GM23338 (cell line): ENCODE results near the gene DPYSL5. TPM values are rescaled to one million over a fixed set of nuclear protein-coding genes. Genes with fewer than 3 reads are reported as not detected.

Experiments used
- ATAC-seq: fragments of 200-7000 bp; cut with Tn5 transposase; 3 replicates; pipeline ENCODE4 v1.9.1; 2020
- DNase-seq: peaks from one replicate; pipeline ENCODE4 v3.0.0-alpha.2; 2015; ENCODE audit warnings: low spot score
- H2AFZ ChIP-seq: fragments of 200-600 bp; sonication (generic); 2 replicates; pipeline ENCODE4 v1.8.0; 2016; ENCODE audit warnings: antibody characterized with exemption, mild to moderate bottlenecking, moderate library complexity
- H3F3A ChIP-seq: fragments of 200-600 bp; sonication (generic); replicated peaks from 2 replicates; pipeline ENCODE4 v1.8.0; 2017; ENCODE audit warnings: antibody characterized with exemption, mixed run types, low read depth
- H3K27ac ChIP-seq: fragments of 200-600 bp; sonication (generic); 2 replicates; pipeline ENCODE4 v1.6.1; 2016; ENCODE audit warnings: low read depth
- H3K27me3 ChIP-seq: fragments of 200-600 bp; sonication (generic); 2 replicates; pipeline ENCODE4 v1.8.0; 2016; ENCODE audit warnings: mild to moderate bottlenecking, mixed run types, moderate library complexity; ENCODE audit not compliant: insufficient read depth
- H3K36me3 ChIP-seq: fragments of 200-600 bp; sonication (generic); 2 replicates; pipeline ENCODE4 v1.8.0; 2016; ENCODE audit warnings: mild to moderate bottlenecking; ENCODE audit not compliant: insufficient read depth
- H3K4me1 ChIP-seq: fragments of 200-600 bp; sonication (generic); 2 replicates; pipeline ENCODE4 v1.8.0; 2016; ENCODE audit warnings: mild to moderate bottlenecking, moderate library complexity; ENCODE audit not compliant: insufficient read depth
- H3K4me2 ChIP-seq: fragments of 200-600 bp; sonication (generic); 2 replicates; pipeline ENCODE4 v1.7.1; 2017; ENCODE audit warnings: mixed run types
- H3K4me3 ChIP-seq: fragments of 200-600 bp; sonication (generic); 2 replicates; pipeline ENCODE4 v1.6.1; 2016; ENCODE audit warnings: mixed run types
- H3K79me2 ChIP-seq: fragments of 200-600 bp; sonication (generic); replicated peaks from 2 replicates; pipeline ENCODE4 v1.8.0; 2017; ENCODE audit warnings: mild to moderate bottlenecking; ENCODE audit not compliant: insufficient read depth
- H3K9me2 ChIP-seq: fragments of 200-600 bp; sonication (generic); 2 replicates; pipeline ENCODE4 v1.8.0; 2017; ENCODE audit not compliant: insufficient read depth
- H4K20me1 ChIP-seq: fragments of 200-600 bp; sonication (generic); replicated peaks from 2 replicates; pipeline ENCODE4 v1.8.0; 2017; ENCODE audit warnings: mild to moderate bottlenecking; ENCODE audit not compliant: insufficient read depth
- H3K27ac Mint-ChIP-seq: 2 replicates; pipeline ENCODE4 v1.8.0; 2020; ENCODE audit warnings: inconsistent platforms, mild to moderate bottlenecking, moderate library complexity, mixed read lengths
- H3K27me3 Mint-ChIP-seq: 3 replicates; pipeline ENCODE4 v1.8.0; 2022; ENCODE audit warnings: low read depth, mild to moderate bottlenecking, moderate library complexity, mixed read lengths, inconsistent platforms; ENCODE audit not compliant: insufficient read depth, poor library complexity
- H3K36me3 Mint-ChIP-seq: 3 replicates; pipeline ENCODE4 v1.8.0; 2021; ENCODE audit warnings: low read depth, mild to moderate bottlenecking, inconsistent platforms, moderate library complexity, mixed read lengths
- H3K4me1 Mint-ChIP-seq: 3 replicates; pipeline ENCODE4 v1.8.0; 2020; ENCODE audit warnings: mild to moderate bottlenecking, inconsistent platforms, mixed read lengths
- H3K4me3 Mint-ChIP-seq: 3 replicates; pipeline ENCODE4 v1.8.0; 2021; ENCODE audit warnings: moderate library complexity, mild to moderate bottlenecking, inconsistent platforms, mixed read lengths
- H3K9me3 Mint-ChIP-seq: 3 replicates; pipeline ENCODE4 v1.8.0; 2020; ENCODE audit warnings: moderate library complexity, mild to moderate bottlenecking, inconsistent platforms, mixed read lengths
- CREB1 ChIP-seq: fragments of 250-450 bp; sonication (Bioruptor Pico); IDR thresholded peaks from 2 replicates; pipeline ENCODE4 v1.5.0; 2020; ENCODE audit warnings: low read depth, mild to moderate bottlenecking, moderate library complexity
- EZH2 ChIP-seq: fragments of 200-600 bp; sonication (generic); IDR thresholded peaks from one replicate; pipeline ENCODE4 v1.8.0; 2017; ENCODE audit warnings: antibody characterized with exemption, mild to moderate bottlenecking, low read depth; ENCODE audit not compliant: unreplicated experiment
- NANOG ChIP-seq: IDR thresholded peaks from 2 replicates; pipeline ENCODE4 v1.6.1; 2016; ENCODE audit warnings: antibody characterized with exemption, borderline replicate concordance
- POLR2AphosphoS5 ChIP-seq: IDR thresholded peaks from 2 replicates; pipeline ENCODE4 v1.6.1; 2016; ENCODE audit warnings: antibody characterized with exemption, low read depth
- ZNF114 ChIP-seq: fragments of 250-450 bp; sonication (Bioruptor Pico); IDR thresholded peaks from 2 replicates; pipeline ENCODE4 v1.5.0; 2020; ENCODE audit warnings: mild to moderate bottlenecking, moderate library complexity
- ZNF462 ChIP-seq: fragments of 250-450 bp; sonication (Bioruptor Pico); IDR thresholded peaks from 2 replicates; pipeline ENCODE4 v1.5.0; 2020; ENCODE audit warnings: mild to moderate bottlenecking, moderate library complexity
- polyA plus RNA-seq: library from polyadenylated mRNA; unstranded; fragments of >200 nt; fragmentation: Nextera tagmentation; extraction: Ambion mirVana; gene quantifications from 2 replicates; pipeline ENCODE4 v1.2.1, GENCODE V29; 2016
- total RNA-seq: library from RNA; depleted of rRNA; stranded (reverse); fragments of >200 nt; shearing (Covaris generic); gene quantifications from 2 replicates; pipeline ENCODE4 v1.2.3, GENCODE V29; 2014
- TF ChIP-seq, protein P1 (sequence below): IDR thresholded peaks from 2 replicates; pipeline ENCODE4 v1.6.1; 2016; ENCODE audit warnings: antibody characterized with exemption

Gene DPYSL5
- total and polyA plus RNA-seq, 2 experiments from 2014 or later, result 3.1 to 8.1 TPM

DNA sequence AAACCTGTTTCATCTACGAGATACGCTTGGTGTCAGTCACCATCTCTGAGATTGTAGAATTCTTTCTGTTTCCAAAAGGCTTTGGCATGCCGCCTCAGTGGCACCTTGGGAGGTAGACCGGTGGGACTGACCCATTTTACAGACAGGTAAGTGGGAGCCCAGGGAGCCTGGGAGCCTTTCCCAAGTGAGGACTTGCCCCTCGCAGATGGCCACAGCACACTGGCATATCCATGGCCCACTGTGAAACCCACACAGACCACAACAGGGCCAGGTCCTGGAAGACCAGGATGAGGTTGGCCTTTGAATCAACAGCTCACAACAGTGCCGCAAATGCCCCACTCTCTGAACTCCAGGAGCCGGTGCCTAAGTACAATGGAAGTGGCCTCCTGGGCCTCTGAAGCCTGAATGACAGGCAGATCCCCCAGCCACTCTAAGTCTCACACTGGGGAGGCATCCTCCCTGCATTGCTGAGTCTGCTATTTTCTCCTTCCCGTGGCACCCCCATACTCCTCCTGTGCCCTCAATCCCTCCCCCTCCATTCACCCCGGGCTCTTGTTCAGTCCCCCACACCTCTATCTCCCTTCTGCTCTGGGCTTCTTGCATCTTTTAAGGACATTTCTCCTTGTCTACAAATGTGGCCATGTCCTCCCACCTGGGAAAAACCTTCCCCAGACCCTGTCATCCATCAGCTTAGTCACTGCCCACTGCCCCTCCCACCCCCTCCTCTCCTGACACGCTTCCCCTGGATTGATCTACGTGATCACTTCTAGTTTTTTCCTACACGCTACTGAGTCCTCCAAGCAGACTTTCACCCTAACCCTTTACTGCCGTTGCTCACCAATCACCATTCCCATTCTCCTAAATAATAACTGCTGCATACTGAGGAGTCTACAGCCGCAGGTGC, 35.9 kb upstream of the DPYSL5 start (continued):
- TF ChIP-seq ZNF462 (CRISPR knock-in tag), result no peak
- no peak for TF ChIP-seq NANOG
- no peak for TF ChIP-seq CREB1 (CRISPR knock-in tag)
- TF ChIP-seq EZH2, result no peak

DNA sequence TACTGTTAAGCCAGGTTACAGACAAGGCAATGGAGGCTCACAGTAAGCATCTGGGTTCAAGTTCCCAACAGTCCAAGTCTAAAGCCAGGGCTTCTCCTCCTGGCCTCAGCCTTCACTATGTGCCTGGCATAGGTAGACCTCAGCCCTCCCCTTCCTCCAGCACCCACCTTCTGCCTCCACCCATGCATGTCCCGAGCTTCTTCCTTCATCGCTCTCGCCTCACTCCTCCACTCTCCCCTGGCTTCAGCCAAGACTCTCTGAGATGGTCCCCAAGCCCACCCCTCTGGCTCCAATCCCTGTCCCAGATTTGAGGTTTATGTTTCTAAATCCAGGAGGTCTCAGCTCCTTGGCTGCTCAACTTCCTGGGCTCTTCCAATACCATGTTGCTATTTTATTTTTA, 35.2 kb upstream of the DPYSL5 start:
- Histone ChIP-seq H3K4me3 (no peak overlapping the region), H2AFZ (no peak overlapping the region), H4K20me1 (no peaks in the 10 kb centered on the region), H3K9me2 (no peaks in the 10 kb centered on the region), H3K4me2 (no peak overlapping the region), H3K27me3 (no peaks in the 10 kb centered on the region), H3K79me2 (no peaks in the 10 kb centered on the region), H3K27ac (no peak overlapping the region), H3K4me1 (no peaks in the 10 kb centered on the region), H3F3A (no peaks in the 10 kb centered on the region), H3K36me3 (no peaks in the 10 kb centered on the region)
- Mint-ChIP-seq H3K4me3 (no peak overlapping the region), H3K27me3 (peaks cover 16% of the 10 kb centered on the region), H3K27ac (no peak overlapping the region), H3K4me1 (peaks cover 6% of the 10 kb centered on the region; the same call in 2 of the 3 replicates), H3K9me3 (no peaks in the 10 kb centered on the region; the same call in 2 of the 3 replicates), H3K36me3 (no peaks in the 10 kb centered on the region)
- ATAC-seq, result no peak
- DNase-seq, result no peak
- no peak for TF ChIP-seq ZNF462 (CRISPR knock-in tag)
- TF ChIP-seq ZNF114 (CRISPR knock-in tag), result no peak
- TF ChIP-seq, protein P1, sequence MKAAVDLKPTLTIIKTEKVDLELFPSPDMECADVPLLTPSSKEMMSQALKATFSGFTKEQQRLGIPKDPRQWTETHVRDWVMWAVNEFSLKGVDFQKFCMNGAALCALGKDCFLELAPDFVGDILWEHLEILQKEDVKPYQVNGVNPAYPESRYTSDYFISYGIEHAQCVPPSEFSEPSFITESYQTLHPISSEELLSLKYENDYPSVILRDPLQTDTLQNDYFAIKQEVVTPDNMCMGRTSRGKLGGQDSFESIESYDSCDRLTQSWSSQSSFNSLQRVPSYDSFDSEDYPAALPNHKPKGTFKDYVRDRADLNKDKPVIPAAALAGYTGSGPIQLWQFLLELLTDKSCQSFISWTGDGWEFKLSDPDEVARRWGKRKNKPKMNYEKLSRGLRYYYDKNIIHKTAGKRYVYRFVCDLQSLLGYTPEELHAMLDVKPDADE, result no peak
- no peak for TF ChIP-seq POLR2AphosphoS5
